Keratinocyte (primary cell): ENCODE results near the gene IFFO2. TPM values are rescaled to one million over a fixed set of nuclear protein-coding genes. Genes with fewer than 3 reads are reported as not detected.

Experiments used
- DNase-seq: peaks from one replicate; pipeline ENCODE4 v3.0.0-alpha.2; 2011; ENCODE audit warnings: low read depth, missing footprints, low spot score
- FAIRE-seq: peaks from 2 replicates; lab custom pipeline; 2011; peaks lifted over from hg19 to GRCh38; lab: Jason Lieb, UNC
- H2AFZ ChIP-seq: 2 replicates; pipeline ENCODE4 v1.6.0; 2012; ENCODE audit warnings: low read length, control low read depth, inconsistent platforms; ENCODE audit not compliant: control insufficient read depth
- H3K27ac ChIP-seq: 2 replicates; pipeline ENCODE4 v1.5.1; 2011; ENCODE audit warnings: low read length; ENCODE audit not compliant: control insufficient read depth, insufficient read depth
- H3K27me3 ChIP-seq: 3 replicates; pipeline ENCODE4 v1.6.0; 2011; ENCODE audit warnings: low read length; ENCODE audit not compliant: control insufficient read depth, insufficient read depth; ENCODE audit errors: extremely low read depth
- H3K36me3 ChIP-seq, 2 experiments: 2 replicates in 1 of 2; 3 replicates in 1 of 2; pipeline ENCODE4 v1.5.1; 2011; ENCODE audit warnings: low read length in 2 of 2, mild to moderate bottlenecking in 1 of 2; ENCODE audit not compliant: control insufficient read depth in 2 of 2, insufficient read depth in 2 of 2; ENCODE audit errors: extremely low read depth in 1 of 2
- H3K4me1 ChIP-seq: 3 replicates; pipeline ENCODE4 v1.5.1; 2011; ENCODE audit warnings: low read length; ENCODE audit not compliant: control insufficient read depth, insufficient read depth; ENCODE audit errors: extremely low read depth
- H3K4me2 ChIP-seq: 3 replicates; pipeline ENCODE4 v1.6.0; 2011; ENCODE audit warnings: low read depth, low read length; ENCODE audit not compliant: control insufficient read depth, insufficient read depth; ENCODE audit errors: extremely low read depth
- H3K4me3 ChIP-seq, 3 experiments: fragments of 200-600 bp in 1 of 3; sonication (generic) in 1 of 3; 2 replicates in 2 of 3; 3 replicates in 1 of 3; pipeline ENCODE4 v1.5.1; 2011 to 2016; ENCODE audit warnings: low read length in 3 of 3, mild to moderate bottlenecking in 3 of 3, control low read depth in 2 of 3, inconsistent platforms in 1 of 3, low read depth in 1 of 3, mixed read lengths in 1 of 3, mixed run types in 1 of 3, moderate library complexity in 1 of 3; ENCODE audit not compliant: control insufficient read depth in 2 of 3, insufficient read depth in 2 of 3; ENCODE audit errors: extremely low read depth in 1 of 3
- H3K79me2 ChIP-seq: 2 replicates; pipeline ENCODE4 v1.6.0; 2012; ENCODE audit warnings: low read length; ENCODE audit not compliant: control insufficient read depth, insufficient read depth
- H3K9ac ChIP-seq: 3 replicates; pipeline ENCODE4 v1.6.0; 2011; ENCODE audit warnings: low read length; ENCODE audit not compliant: control insufficient read depth, insufficient read depth; ENCODE audit errors: extremely low read depth
- H3K9me1 ChIP-seq: 3 replicates; pipeline ENCODE4 v1.6.0; 2011; ENCODE audit warnings: low read length; ENCODE audit not compliant: control insufficient read depth, insufficient read depth; ENCODE audit errors: extremely low read depth
- H3K9me3 ChIP-seq: 2 replicates; pipeline ENCODE4 v1.5.1; 2012; ENCODE audit warnings: low read depth, low read length; ENCODE audit not compliant: control insufficient read depth
- H4K20me1 ChIP-seq: 3 replicates; pipeline ENCODE4 v1.6.0; 2011; ENCODE audit warnings: low read length; ENCODE audit not compliant: control insufficient read depth, insufficient read depth; ENCODE audit errors: extremely low read depth
- EZH2 ChIP-seq: IDR thresholded peaks from one replicate; pipeline ENCODE4 v1.6.1; 2012; ENCODE audit warnings: inconsistent platforms, mild to moderate bottlenecking, low read length, moderate library complexity
- dilution Hi-C: fragments of 300-500 bp; cut with MboI; formaldehyde crosslinking; loops from one replicate; pipeline ENCODE4 v1.7.0; 2020; ENCODE audit warnings: low sequenced_read_pairs; ENCODE audit not compliant: extremely low pct_ligation_motif_present
- polyA plus RNA-seq, 5 experiments: library from polyadenylated mRNA; depleted of rRNA in 3 of 5; stranded (reverse) in 3 of 5; stranded (forward) in 1 of 5; unstranded in 1 of 5; fragments of >200 nt; gene quantifications; 1 replicate in 1 of 5; 2 replicates in 3 of 5; 3 replicates in 1 of 5; pipeline versions ENCODE4 v1.2.1 to v1.2.3, GENCODE V29; 2011 to 2012; ENCODE audit warnings: missing spikeins in 2 of 5, low read depth in 1 of 5, low replicate concordance in 1 of 5
- TF ChIP-seq, protein P1 (sequence below), 3 experiments: IDR thresholded peaks in 1 of 3; conservative IDR thresholded peaks in 1 of 3; optimal IDR thresholded peaks in 1 of 3; 2 replicates in 2 of 3; 3 replicates in 1 of 3; pipeline versions ENCODE3 to v1.5.1; 2011; ENCODE audit warnings: low read length in 3 of 3, mild to moderate bottlenecking in 3 of 3, moderate library complexity in 2 of 3, control low read depth in 1 of 3, inconsistent platforms in 1 of 3; ENCODE audit not compliant: insufficient read depth in 2 of 3; ENCODE audit errors: extremely low read depth in 1 of 3

Gene IFFO2
- polyA plus RNA-seq, 1 donor (not counting 4 experiments of a cell fraction or from before 2014, with no cell fraction given), result 57.9 TPM

DNA sequence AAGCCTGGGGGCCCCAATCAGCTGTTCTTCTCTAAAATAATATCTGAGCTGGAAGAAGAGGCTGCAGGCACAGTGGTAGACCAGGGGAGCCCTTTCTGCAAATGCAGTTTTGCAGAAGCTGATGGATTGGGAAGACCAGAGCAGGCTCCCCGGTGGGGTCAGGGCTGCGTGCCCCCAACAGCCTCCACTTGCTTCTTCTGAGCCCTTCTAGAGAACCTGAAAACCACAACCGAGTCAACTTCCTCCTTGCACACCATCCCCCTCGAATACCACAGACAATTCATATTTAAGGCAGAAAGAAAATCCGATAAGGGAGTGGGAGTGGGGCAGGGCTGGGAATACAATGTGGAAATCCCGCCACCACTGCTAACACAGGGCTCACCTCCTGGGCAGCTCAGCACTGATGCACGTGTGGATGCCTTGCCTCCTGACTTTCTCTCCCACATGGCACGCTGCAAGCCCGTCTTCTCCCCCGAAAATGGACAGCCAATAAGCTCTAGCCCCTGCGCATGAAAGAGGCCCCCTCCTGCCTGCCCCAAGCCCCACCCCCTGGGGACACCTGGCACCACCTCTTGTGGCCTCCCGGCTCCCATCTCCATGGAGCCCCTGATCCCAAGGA lies 28.7 kb downstream of the IFFO2 start:
- dilution Hi-C loops, result no loop called here
- Histone ChIP-seq H3K27me3 (no peaks in the 10 kb centered on the region), H4K20me1 (peaks cover 3% of the 10 kb centered on the region), H3K9me1 (peaks cover 2% of the 10 kb centered on the region), H3K9ac (peak overlapping the region; percentile 64), H3K9me3 (no peaks in the 10 kb centered on the region), H3K36me3 (peaks cover 2 to 13% of the 10 kb centered on the region in 2 experiments), H3K4me3 (peak overlapping the region in 1 of 3 experiments; percentile 4), H3K4me1 (peaks cover 90% of the 10 kb centered on the region), H3K4me2 (peak overlapping the region; percentile 73), H3K79me2 (peaks cover 82% of the 10 kb centered on the region), H2AFZ (no peak overlapping the region), H3K27ac (peak overlapping the region; percentile 95)
- DNase-seq (no peak), FAIRE-seq (peak; percentile 85)
- TF ChIP-seq, protein P1, sequence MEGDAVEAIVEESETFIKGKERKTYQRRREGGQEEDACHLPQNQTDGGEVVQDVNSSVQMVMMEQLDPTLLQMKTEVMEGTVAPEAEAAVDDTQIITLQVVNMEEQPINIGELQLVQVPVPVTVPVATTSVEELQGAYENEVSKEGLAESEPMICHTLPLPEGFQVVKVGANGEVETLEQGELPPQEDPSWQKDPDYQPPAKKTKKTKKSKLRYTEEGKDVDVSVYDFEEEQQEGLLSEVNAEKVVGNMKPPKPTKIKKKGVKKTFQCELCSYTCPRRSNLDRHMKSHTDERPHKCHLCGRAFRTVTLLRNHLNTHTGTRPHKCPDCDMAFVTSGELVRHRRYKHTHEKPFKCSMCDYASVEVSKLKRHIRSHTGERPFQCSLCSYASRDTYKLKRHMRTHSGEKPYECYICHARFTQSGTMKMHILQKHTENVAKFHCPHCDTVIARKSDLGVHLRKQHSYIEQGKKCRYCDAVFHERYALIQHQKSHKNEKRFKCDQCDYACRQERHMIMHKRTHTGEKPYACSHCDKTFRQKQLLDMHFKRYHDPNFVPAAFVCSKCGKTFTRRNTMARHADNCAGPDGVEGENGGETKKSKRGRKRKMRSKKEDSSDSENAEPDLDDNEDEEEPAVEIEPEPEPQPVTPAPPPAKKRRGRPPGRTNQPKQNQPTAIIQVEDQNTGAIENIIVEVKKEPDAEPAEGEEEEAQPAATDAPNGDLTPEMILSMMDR (optimal IDR thresholded peaks at IDR 0.05 in 1 of 3, IDR thresholded peaks at IDR 0.05 in 1 of 3, conservative IDR thresholded peaks at IDR 0.05 in 1 of 3; ENCODE audit: extremely low read depth in 1 of 3, insufficient read depth in 2 of 3, low read length in 3 of 3), result no peak
- no peak for TF ChIP-seq EZH2

DNA sequence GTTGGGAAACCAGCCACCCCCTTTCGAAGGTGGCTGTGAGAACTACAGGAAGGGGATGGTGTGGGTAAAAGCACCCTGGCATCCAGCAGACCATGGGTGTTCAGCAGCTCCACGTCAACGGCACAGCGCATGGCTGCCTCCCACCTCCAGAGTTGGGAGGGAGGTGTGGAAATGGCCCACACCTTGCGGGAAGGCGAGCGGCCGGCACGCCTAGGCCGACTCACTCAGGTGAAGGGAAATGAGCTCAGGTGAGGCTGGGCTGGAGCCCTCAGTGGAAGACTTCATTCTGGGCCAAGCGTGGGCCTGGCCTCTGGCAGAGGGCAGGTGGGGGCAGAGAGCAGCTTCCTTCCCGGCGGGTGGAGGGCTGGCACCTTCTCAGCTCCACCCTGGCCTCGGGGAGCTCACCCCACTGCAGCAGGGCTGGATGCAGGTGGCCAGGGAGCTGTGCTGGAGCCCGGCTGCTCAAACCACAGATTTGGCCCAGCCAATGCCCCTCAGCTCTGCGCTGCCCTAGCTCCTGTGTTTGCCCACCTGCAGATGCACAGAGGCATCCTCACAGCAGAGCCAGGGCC lies 29.3 kb downstream of the IFFO2 start:
- H3K79me2 ChIP-seq, result peaks cover 82% of the 10 kb centered on the region
- peak overlapping the region; percentile 64 for H3K9ac ChIP-seq
- no peak for TF ChIP-seq EZH2
- TF ChIP-seq, protein P1 (optimal IDR thresholded peaks at IDR 0.05 in 1 of 3, IDR thresholded peaks at IDR 0.05 in 1 of 3, conservative IDR thresholded peaks at IDR 0.05 in 1 of 3; ENCODE audit: extremely low read depth in 1 of 3, insufficient read depth in 2 of 3, low read length in 3 of 3), result no peak
- H3K4me2 ChIP-seq, result peak overlapping the region; percentile 73
- peak overlapping the region; percentile 95 for H3K27ac ChIP-seq
- H4K20me1 ChIP-seq, result peaks cover 4% of the 10 kb centered on the region
- FAIRE-seq (peak; percentile 87), DNase-seq (peak; percentile 73)
- no peaks in the 10 kb centered on the region for H3K27me3 ChIP-seq
- H3K36me3 ChIP-seq, result peaks cover 2 to 13% of the 10 kb centered on the region in 2 experiments
- peaks cover 90% of the 10 kb centered on the region for H3K4me1 ChIP-seq
- no peaks in the 10 kb centered on the region for H3K9me3 ChIP-seq
- H3K9me1 ChIP-seq, result peaks cover 2% of the 10 kb centered on the region
- H2AFZ ChIP-seq, result no peak overlapping the region
- dilution Hi-C loops, result no loop called here
- peak overlapping the region in 1 of 3 experiments; percentile 4 for H3K4me3 ChIP-seq
